Measurements from ENCODE around the gene NRG3.

The NRG3 gene

DNA sequence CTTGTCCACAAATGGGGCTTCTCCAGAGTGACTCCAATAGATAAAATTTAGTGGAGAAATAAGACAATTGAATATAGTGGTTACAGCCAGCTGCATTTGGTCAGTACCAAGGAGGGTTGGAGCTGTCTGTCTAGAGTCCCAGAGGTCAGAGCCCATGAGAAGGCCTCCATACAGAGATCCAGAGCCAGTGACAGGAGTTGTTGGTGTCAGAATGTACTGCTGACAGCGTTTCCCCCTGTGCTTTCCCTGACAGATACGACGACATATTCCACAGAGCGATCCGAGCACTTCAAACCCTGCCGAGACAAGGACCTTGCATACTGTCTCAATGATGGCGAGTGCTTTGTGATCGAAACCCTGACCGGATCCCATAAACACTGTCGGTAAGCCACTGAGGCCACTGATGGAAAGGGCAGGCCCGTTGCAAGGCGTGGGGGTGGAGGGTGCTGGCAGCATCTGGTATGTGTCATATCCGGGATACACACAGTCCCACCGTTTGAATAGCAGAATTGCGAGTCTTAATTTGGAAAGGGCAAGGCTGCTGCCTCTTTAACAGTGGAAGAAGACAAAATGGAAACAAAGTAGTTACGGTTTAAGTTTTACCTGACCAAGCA is 483.6 kb downstream of the NRG3 start:
- peak; percentile 83 for DNase-seq (ENCODE audit: low read depth)
- TF ChIP-seq CTCF (IDR thresholded peaks at IDR 0.05; ENCODE audit: low read length, missing control alignments) = no peak
- H3K4me3 ChIP-seq (replicated peaks; ENCODE audit: low read depth, low read length) = peak overlapping the region; percentile 16

- no peak overlapping the region for H3K4me3 ChIP-seq (replicated peaks; ENCODE audit: low read depth, low read length)
- TF ChIP-seq CTCF (IDR thresholded peaks at IDR 0.05; ENCODE audit: low read length, missing control alignments) = no peak
- no peak for DNase-seq (ENCODE audit: low read depth)
Measured at GRCh38 chr10:82361256-82361655, 486.3 kb downstream of the NRG3 start.

DNA sequence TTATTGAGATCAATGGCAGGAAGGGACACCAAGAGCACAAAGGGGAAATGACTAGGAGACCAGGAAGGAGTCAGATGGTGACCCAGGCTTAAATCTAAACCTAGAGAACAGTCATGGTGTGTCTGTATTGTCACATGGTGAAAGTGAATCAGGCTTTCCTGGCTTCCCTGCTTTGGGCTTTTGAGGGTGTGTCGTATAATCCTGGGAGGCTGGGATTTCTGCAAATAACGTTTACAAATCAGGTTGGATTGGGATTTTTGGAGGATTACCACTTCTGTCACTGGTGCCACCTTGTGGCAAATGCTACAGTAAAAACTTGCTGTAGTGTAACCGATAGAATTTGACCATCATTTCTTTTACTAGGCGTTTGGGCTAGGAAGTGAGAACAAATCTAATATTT is 502.6 kb downstream of the NRG3 start:
- DNase-seq (ENCODE audit: low read depth) = peak; percentile 72
- H3K4me3 ChIP-seq (replicated peaks; ENCODE audit: low read depth, low read length) = no peak overlapping the region
- peak; percentile 57 for TF ChIP-seq CTCF (IDR thresholded peaks at IDR 0.05; ENCODE audit: low read length, missing control alignments)

- TF ChIP-seq CTCF (IDR thresholded peaks at IDR 0.05; ENCODE audit: low read length, missing control alignments) = no peak
- peak; percentile 91 for DNase-seq (ENCODE audit: low read depth)
- H3K4me3 ChIP-seq (replicated peaks; ENCODE audit: low read depth, low read length) = no peak overlapping the region
Measured at GRCh38 chr10:82378146-82378545, 503.2 kb downstream of the NRG3 start.

DNA sequence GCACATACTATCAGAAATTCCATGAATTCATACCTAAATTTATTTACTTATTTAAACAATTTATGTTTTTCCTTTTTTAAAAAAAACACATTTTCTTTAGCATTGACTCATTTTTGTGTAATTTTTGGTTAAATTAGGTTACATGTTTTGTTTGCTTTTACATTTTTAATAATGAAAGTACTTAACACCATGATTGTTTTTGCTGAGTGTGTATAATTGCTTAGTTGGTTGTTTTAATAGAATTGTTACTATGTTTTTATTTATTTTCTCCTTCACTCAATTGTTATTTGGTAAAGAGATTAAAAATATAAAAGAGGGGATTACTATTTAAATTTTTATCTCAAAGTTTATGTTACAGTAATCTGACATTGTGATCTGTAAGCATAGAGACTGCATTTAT is 508.4 kb downstream of the NRG3 start:
- no peak for DNase-seq (ENCODE audit: low read depth)
- H3K4me3 ChIP-seq (replicated peaks; ENCODE audit: low read depth, low read length) = no peak overlapping the region
- TF ChIP-seq CTCF (IDR thresholded peaks at IDR 0.05; ENCODE audit: low read length, missing control alignments) = no peak

DNA sequence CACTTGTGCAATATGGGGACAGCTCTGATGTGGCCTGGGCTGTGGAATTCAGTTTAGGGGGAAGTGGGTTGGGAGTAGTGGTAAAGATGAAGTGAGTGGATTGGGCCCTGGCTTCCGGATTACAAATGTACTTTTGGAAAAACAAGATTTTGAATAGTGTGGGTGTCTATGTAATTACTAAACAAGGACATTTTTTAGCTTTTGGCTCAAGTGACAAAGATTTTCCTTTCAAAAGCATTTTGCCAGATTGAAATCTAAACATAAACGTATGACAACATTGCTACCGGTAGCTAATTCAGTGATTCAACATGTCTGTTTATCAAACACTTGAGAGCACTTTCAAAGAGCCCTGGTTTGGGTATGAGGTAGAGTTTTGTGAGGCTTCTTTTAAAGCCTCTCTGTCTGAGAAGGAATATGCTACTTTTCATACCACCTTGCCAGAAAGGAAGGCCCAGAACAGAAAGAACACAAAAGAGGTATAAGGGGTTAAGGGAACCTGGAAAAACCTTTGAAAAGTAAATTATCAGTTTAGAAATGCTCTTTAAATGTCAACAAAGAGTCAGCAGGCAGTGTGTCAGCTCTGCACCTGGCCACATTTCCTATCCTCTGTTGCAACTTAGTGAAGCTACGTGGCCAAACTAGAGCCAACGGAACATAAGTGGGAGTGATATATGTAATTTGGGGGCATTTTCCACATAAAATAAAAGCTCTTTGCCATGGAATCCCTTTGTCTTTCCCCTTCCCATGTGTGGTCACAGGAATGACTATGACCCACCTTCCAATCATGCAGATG is 516.1 kb downstream of the NRG3 start:
- no peak overlapping the region for H3K4me3 ChIP-seq (replicated peaks; ENCODE audit: low read depth, low read length)
- TF ChIP-seq CTCF (IDR thresholded peaks at IDR 0.05; ENCODE audit: low read length, missing control alignments) = no peak
- no peak for DNase-seq (ENCODE audit: low read depth)

Data from fibroblast of pulmonary artery (primary cell).